HCT116 (cell line): ENCODE data around the gene ADAMTS13. TPM values are rescaled to one million over a fixed set of nuclear protein-coding genes. Genes with fewer than 3 reads are reported as not detected.
A peak's percentile ranks its signal among the peaks of the same experiment; 100 is the strongest.

ENCODE experiments used
- ATAC-seq: fragments of 200-7000 bp; cut with Tn5 transposase; 2 replicates; pipeline ENCODE4 v1.9.1; 2020; ENCODE audit warnings: mild to moderate bottlenecking, moderate library complexity
- BruUV-seq: library from RNA; stranded (reverse); fragments of 400-500 nt; replicated peaks from 2 replicates; lab custom pipeline; 2021; lab: Mats Ljungman, UMichigan
- CTCF ChIA-PET: fragments of 300-600 bp; sonication (Branson Sonifier 250); formaldehyde crosslinking; loops from one replicate; lab custom pipeline; 2021; ENCODE audit warnings: antibody characterized with exemption; lab: Charles Lee
- POLR2A ChIA-PET: fragments of 300-600, 350-600 bp; sonication (Branson Sonifier 250); formaldehyde crosslinking; loops from one replicate; lab custom pipeline; 2021; ENCODE audit warnings: antibody characterized with exemption; lab: Charles Lee
- RAD21 ChIA-PET, 2 experiments: fragments of 300-600 bp; sonication (Branson Sonifier 250); formaldehyde crosslinking; loops; one replicate each; lab custom pipeline; 2023; ENCODE audit warnings: low total read pairs in 2 of 2; ENCODE audit not compliant: uncharacterized antibody in 2 of 2, unreplicated experiment in 2 of 2, low non-redundant PET in 1 of 2; lab: Charles Lee
- DNase-seq: peaks from one replicate; pipeline ENCODE4 v3.0.0-alpha.2; 2010; ENCODE audit warnings: low read depth, low spot score
- H2AFZ ChIP-seq: fragments of 200-600 bp; shearing (Covaris generic), sonication (generic); 2 replicates; pipeline ENCODE4 v1.6.1; 2017; ENCODE audit warnings: low read depth, mixed run types, mixed read lengths, antibody characterized with exemption, low read length; ENCODE audit not compliant: poor library complexity, severe bottlenecking
- H3K27ac ChIP-seq: 2 replicates; pipeline ENCODE4 v1.5.1; 2012; ENCODE audit warnings: low read depth, low read length
- H3K27me3 ChIP-seq: fragments of 200-600 bp; sonication (generic); 2 replicates; pipeline ENCODE4 v1.6.1; 2016; ENCODE audit warnings: mixed run types, low read length, mixed read lengths; ENCODE audit not compliant: insufficient read depth
- H3K36me3 ChIP-seq, 2 experiments: fragments of 200-500 bp in 1 of 2; fragments of 200-600 bp in 1 of 2; sonication (Bioruptor generic) in 1 of 2; sonication (generic) in 1 of 2; 2 replicates each; pipeline versions ENCODE4 v1.5.1 to v1.6.1; 2014 to 2016; ENCODE audit warnings: low read length in 2 of 2, inconsistent platforms in 1 of 2, mixed read lengths in 1 of 2, mixed run types in 1 of 2; ENCODE audit not compliant: insufficient read depth in 2 of 2, control insufficient read depth in 1 of 2
- H3K4me1 ChIP-seq, 2 experiments: fragments of 200-600 bp in 1 of 2; sonication (generic) in 1 of 2; 2 replicates each; pipeline versions ENCODE4 v1.5.1 to v1.6.1; 2012 to 2017; ENCODE audit warnings: low read length in 2 of 2, inconsistent platforms in 1 of 2, mild to moderate bottlenecking in 1 of 2, mixed read lengths in 1 of 2, mixed run types in 1 of 2, moderate library complexity in 1 of 2; ENCODE audit not compliant: insufficient read depth in 2 of 2, control insufficient read depth in 1 of 2
- H3K4me2 ChIP-seq: fragments of 200-600 bp; sonication (generic); 2 replicates; pipeline ENCODE4 v1.6.1; 2017; ENCODE audit warnings: mixed run types, low read length, mixed read lengths
- H3K4me3 ChIP-seq, 2 experiments: fragments of 200-600 bp in 1 of 2; sonication (generic) in 1 of 2; replicated peaks in 1 of 2; 2 replicates each; pipeline ENCODE4 v1.5.1; 2011 to 2016; ENCODE audit warnings: low read length in 2 of 2, control low read depth in 1 of 2, low read depth in 1 of 2, mild to moderate bottlenecking in 1 of 2, mixed read lengths in 1 of 2, mixed run types in 1 of 2
- H3K79me2 ChIP-seq: fragments of 200-600 bp; sonication (generic); 2 replicates; pipeline ENCODE4 v1.6.1; 2017; ENCODE audit warnings: mild to moderate bottlenecking, mixed run types, low read length, moderate library complexity, mixed read lengths; ENCODE audit not compliant: insufficient read depth
- H3K9ac ChIP-seq: fragments of 200-600 bp; sonication (generic); 2 replicates; pipeline ENCODE4 v1.6.1; 2016; ENCODE audit warnings: low read length, mixed read lengths
- H3K9me2 ChIP-seq: fragments of 200-600 bp; sonication (generic), shearing (Covaris generic); 2 replicates; pipeline ENCODE4 v1.6.1; 2017; ENCODE audit warnings: mixed run types, mild to moderate bottlenecking, moderate library complexity; ENCODE audit not compliant: insufficient read depth
- H3K9me3 ChIP-seq, 2 experiments: fragments of 200-500 bp in 1 of 2; fragments of 200-600 bp in 1 of 2; sonication (Bioruptor generic) in 1 of 2; sonication (generic) in 1 of 2; 2 replicates each; pipeline ENCODE4 v1.6.1; 2014 to 2017; ENCODE audit warnings: low read length in 2 of 2, mixed read lengths in 2 of 2, inconsistent platforms in 1 of 2, low read depth in 1 of 2, mild to moderate bottlenecking in 1 of 2, mixed run types in 1 of 2, moderate library complexity in 1 of 2; ENCODE audit not compliant: control insufficient read depth in 1 of 2, insufficient read depth in 1 of 2
- H4K20me1 ChIP-seq: fragments of 200-600 bp; sonication (generic), shearing (Covaris generic); 2 replicates; pipeline ENCODE4 v1.6.1; 2017; ENCODE audit warnings: mixed run types, mild to moderate bottlenecking, moderate library complexity; ENCODE audit not compliant: insufficient read depth
- CBX3 ChIP-seq: IDR thresholded peaks from 2 replicates; pipeline ENCODE4 v1.6.1; 2012; ENCODE audit warnings: low read depth
- ELF1 ChIP-seq: IDR thresholded peaks from 2 replicates; pipeline ENCODE4 v1.6.1; 2012; ENCODE audit warnings: low read depth, borderline replicate concordance
- JUND ChIP-seq: IDR thresholded peaks from 2 replicates; pipeline ENCODE4 v1.6.1; 2012
- POLR2A ChIP-seq: IDR thresholded peaks from 2 replicates; pipeline ENCODE4 v1.7.0; 2011; ENCODE audit warnings: borderline replicate concordance; ENCODE audit not compliant: insufficient read depth, insufficient read length; ENCODE audit errors: extremely low read depth
- SIN3A ChIP-seq: IDR thresholded peaks from 2 replicates; pipeline ENCODE4 v1.6.1; 2012; ENCODE audit warnings: low read depth
- SP1 ChIP-seq: IDR thresholded peaks from 2 replicates; pipeline ENCODE4 v1.6.1; 2012; ENCODE audit warnings: low read depth
- ZFX ChIP-seq: fragments of 450-650 bp; IDR thresholded peaks from 2 replicates; pipeline ENCODE4 v1.6.1; 2017
- ZNF274 ChIP-seq: fragments of 200-500 bp; sonication (Bioruptor generic); IDR thresholded peaks from 2 replicates; pipeline ENCODE4 v1.6.1; 2014; ENCODE audit warnings: mild to moderate bottlenecking, low read depth, low read length, inconsistent platforms
- intact Hi-C: fragments of 100-400 bp; cut with micrococcal nuclease; formaldehyde crosslinking; loops from 2 replicates; pipeline ENCODE4 v1.10.0; 2022
- total RNA-seq: library from RNA; stranded (reverse); gene quantifications from one replicate; pipeline ENCODE4 v1.2.1, GENCODE V29; 2021; ENCODE audit not compliant: unreplicated experiment
- TF ChIP-seq, protein P1 (sequence below), 3 experiments: fragments of 200-600 bp in 1 of 3; sonication (generic) in 1 of 3; IDR thresholded peaks in 2 of 3; conservative IDR thresholded peaks in 1 of 3; 2 replicates each; pipeline ENCODE4 v1.5.1; 2012 to 2017; ENCODE audit warnings: low read depth in 2 of 3, low read length in 2 of 3, antibody characterized with exemption in 1 of 3, borderline replicate concordance in 1 of 3, control low read depth in 1 of 3, mild to moderate bottlenecking in 1 of 3, mixed read lengths in 1 of 3, mixed run types in 1 of 3, moderate library complexity in 1 of 3; ENCODE audit not compliant: insufficient read depth in 1 of 3
- TF ChIP-seq, protein P2 (sequence below): IDR thresholded peaks from 2 replicates; pipeline ENCODE4 v1.6.1; 2012; ENCODE audit warnings: low read depth
- TF ChIP-seq, protein P3 (sequence below): IDR thresholded peaks from 2 replicates; pipeline ENCODE4 v1.6.1; 2012

The ADAMTS13 gene
- total RNA-seq, 1 experiment from 2014 or later: 9.2 TPM

DNA sequence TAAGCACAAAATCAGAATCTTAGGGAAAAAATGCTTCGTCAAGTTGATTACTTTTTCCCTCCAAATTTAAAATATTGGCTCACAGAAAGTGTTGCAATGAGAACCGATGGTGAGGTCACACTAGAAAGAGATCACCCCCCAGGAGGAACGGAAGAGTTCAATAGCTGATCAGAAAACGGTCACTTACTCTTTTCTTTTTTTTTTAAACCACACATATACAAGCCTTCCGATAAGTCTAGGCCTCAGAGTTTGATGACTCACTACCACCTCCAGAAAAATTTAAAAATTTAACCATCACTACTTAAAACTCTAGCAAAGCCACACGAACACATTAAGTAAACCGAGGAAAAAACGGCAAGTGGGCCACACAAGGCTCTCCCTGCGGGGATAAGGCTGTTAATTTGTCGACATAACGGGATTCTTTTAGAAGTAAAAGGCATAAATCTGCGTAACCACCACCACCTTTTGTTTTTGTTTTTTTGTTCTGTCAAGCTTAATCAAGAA is 47.5 kb upstream of the ADAMTS13 start:
- RAD21 ChIA-PET: no interaction called here
- H3K9me2 ChIP-seq: no peaks in the 10 kb centered on the region
- peak overlapping the region; percentile 59 to 95 for H3K4me3 ChIP-seq
- 0 out of 2 replicates have a peak, but pooled peaks cover 9% of the 10 kb centered on the region for H4K20me1 ChIP-seq
- intact Hi-C loops: no loop called here
- TF ChIP-seq, protein P1, sequence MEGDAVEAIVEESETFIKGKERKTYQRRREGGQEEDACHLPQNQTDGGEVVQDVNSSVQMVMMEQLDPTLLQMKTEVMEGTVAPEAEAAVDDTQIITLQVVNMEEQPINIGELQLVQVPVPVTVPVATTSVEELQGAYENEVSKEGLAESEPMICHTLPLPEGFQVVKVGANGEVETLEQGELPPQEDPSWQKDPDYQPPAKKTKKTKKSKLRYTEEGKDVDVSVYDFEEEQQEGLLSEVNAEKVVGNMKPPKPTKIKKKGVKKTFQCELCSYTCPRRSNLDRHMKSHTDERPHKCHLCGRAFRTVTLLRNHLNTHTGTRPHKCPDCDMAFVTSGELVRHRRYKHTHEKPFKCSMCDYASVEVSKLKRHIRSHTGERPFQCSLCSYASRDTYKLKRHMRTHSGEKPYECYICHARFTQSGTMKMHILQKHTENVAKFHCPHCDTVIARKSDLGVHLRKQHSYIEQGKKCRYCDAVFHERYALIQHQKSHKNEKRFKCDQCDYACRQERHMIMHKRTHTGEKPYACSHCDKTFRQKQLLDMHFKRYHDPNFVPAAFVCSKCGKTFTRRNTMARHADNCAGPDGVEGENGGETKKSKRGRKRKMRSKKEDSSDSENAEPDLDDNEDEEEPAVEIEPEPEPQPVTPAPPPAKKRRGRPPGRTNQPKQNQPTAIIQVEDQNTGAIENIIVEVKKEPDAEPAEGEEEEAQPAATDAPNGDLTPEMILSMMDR (IDR thresholded peaks at IDR 0.05 in 2 of 3, conservative IDR thresholded peaks at IDR 0.05 in 1 of 3; ENCODE audit: borderline replicate concordance in 1 of 3, insufficient read depth in 1 of 3, low read depth in 2 of 3, low read length in 2 of 3): no peak
- TF ChIP-seq ZNF274 (no peak), SIN3A (no peak), CBX3 (no peak), ZFX (no peak), POLR2A (no peak)
- peaks cover 10 to 22% of the 10 kb centered on the region in 2 experiments; a peak in 3 of 4 replicates for H3K36me3 ChIP-seq
- CTCF ChIA-PET: interaction anchor here (1.2 kb wide), 1 partner anchor 188 kb away, joined by 3 read pairs; no protein-coding TSS in a partner anchor
- no peak overlapping the region for H2AFZ ChIP-seq
- BruUV-seq: TSS peak; percentile 62
- DNase-seq (no peak), ATAC-seq (no peak)
- no peaks in the 10 kb centered on the region for H3K9me3 ChIP-seq
- H3K27ac ChIP-seq: peak overlapping the region; percentile 91
- H3K9ac ChIP-seq: peak overlapping the region; percentile 94
- peaks cover 62% of the 10 kb centered on the region for H3K79me2 ChIP-seq
- peaks cover 21 to 29% of the 10 kb centered on the region in 2 experiments for H3K4me1 ChIP-seq
- no peaks in the 10 kb centered on the region for H3K27me3 ChIP-seq
- peak overlapping the region; percentile 76 for H3K4me2 ChIP-seq
- POLR2A ChIA-PET: interaction anchor here (1.7 kb wide), 1 partner anchor 19 kb away, joined by 7 read pairs; the partner anchor contains the start of genes SURF1 and SURF2

DNA sequence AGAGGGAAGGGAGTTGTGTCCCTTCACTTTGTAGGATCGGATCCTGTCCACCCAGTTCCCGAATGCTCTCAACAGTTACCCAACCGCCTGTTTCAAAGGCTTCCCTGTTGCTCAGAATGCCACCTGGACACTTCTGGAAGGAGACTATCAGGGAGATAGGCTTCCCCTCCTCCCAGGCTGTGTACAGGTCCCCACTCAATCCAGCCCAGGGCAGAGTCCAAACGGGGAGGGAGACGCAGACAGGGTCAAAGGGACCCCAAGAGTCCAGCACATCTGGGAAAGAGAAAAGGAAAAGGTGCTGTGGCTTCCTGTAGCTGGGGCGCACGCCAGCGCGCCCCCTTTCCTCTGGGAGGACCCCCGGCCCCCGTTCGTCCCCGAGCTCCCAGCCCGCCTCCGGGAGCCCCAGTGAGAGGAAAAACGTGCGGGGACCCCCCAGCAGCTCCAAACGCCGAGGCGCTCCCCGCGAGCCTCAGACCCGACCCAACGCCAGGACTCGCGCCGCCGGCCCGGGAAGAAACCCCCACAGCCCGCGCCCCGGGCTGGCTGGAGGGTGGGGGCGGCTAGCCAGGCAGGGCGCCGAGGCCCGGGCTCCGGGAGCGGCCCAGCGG is 46.9 kb upstream of the ADAMTS13 start:
- BruUV-seq: no TSS peak
- Histone ChIP-seq H3K27ac (peak overlapping the region; percentile 91), H3K4me3 (peak overlapping the region; percentile 59 to 95), H3K9ac (peak overlapping the region; percentile 94), H4K20me1 (0 out of 2 replicates have a peak, but pooled peaks cover 9% of the 10 kb centered on the region), H3K79me2 (peaks cover 57% of the 10 kb centered on the region), H3K9me2 (no peaks in the 10 kb centered on the region), H3K4me1 (peaks cover 21 to 29% of the 10 kb centered on the region in 2 experiments), H3K9me3 (no peaks in the 10 kb centered on the region), H3K4me2 (peak overlapping the region; percentile 76), H3K27me3 (no peaks in the 10 kb centered on the region), H3K36me3 (peaks cover 9 to 21% of the 10 kb centered on the region in 2 experiments; a peak in 3 of 4 replicates), H2AFZ (no peak overlapping the region)
- intact Hi-C loops: no loop called here
- RAD21 ChIA-PET: no interaction called here
- ATAC-seq: peak; percentile 20
- POLR2A ChIA-PET: interaction anchor here (1.7 kb wide), 1 partner anchor 20 kb away, joined by 7 read pairs; the partner anchor contains the start of genes SURF1 and SURF2
- CTCF ChIA-PET: no interaction called here
- no peak for DNase-seq
- TF ChIP-seq ELF1 (no peak), JUND (no peak), SP1 (no peak), ZNF274 (no peak)
- TF ChIP-seq, protein P2, sequence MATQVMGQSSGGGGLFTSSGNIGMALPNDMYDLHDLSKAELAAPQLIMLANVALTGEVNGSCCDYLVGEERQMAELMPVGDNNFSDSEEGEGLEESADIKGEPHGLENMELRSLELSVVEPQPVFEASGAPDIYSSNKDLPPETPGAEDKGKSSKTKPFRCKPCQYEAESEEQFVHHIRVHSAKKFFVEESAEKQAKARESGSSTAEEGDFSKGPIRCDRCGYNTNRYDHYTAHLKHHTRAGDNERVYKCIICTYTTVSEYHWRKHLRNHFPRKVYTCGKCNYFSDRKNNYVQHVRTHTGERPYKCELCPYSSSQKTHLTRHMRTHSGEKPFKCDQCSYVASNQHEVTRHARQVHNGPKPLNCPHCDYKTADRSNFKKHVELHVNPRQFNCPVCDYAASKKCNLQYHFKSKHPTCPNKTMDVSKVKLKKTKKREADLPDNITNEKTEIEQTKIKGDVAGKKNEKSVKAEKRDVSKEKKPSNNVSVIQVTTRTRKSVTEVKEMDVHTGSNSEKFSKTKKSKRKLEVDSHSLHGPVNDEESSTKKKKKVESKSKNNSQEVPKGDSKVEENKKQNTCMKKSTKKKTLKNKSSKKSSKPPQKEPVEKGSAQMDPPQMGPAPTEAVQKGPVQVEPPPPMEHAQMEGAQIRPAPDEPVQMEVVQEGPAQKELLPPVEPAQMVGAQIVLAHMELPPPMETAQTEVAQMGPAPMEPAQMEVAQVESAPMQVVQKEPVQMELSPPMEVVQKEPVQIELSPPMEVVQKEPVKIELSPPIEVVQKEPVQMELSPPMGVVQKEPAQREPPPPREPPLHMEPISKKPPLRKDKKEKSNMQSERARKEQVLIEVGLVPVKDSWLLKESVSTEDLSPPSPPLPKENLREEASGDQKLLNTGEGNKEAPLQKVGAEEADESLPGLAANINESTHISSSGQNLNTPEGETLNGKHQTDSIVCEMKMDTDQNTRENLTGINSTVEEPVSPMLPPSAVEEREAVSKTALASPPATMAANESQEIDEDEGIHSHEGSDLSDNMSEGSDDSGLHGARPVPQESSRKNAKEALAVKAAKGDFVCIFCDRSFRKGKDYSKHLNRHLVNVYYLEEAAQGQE: no peak
- TF ChIP-seq, protein P3, sequence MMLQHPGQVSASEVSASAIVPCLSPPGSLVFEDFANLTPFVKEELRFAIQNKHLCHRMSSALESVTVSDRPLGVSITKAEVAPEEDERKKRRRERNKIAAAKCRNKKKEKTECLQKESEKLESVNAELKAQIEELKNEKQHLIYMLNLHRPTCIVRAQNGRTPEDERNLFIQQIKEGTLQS: no peak
